ENCODE results near the gene ANKRD11.

GRCh38 chr16:89444728-89445127 is 45.6 kb downstream of the ANKRD11 start:
- TF ChIP-seq, protein P1, sequence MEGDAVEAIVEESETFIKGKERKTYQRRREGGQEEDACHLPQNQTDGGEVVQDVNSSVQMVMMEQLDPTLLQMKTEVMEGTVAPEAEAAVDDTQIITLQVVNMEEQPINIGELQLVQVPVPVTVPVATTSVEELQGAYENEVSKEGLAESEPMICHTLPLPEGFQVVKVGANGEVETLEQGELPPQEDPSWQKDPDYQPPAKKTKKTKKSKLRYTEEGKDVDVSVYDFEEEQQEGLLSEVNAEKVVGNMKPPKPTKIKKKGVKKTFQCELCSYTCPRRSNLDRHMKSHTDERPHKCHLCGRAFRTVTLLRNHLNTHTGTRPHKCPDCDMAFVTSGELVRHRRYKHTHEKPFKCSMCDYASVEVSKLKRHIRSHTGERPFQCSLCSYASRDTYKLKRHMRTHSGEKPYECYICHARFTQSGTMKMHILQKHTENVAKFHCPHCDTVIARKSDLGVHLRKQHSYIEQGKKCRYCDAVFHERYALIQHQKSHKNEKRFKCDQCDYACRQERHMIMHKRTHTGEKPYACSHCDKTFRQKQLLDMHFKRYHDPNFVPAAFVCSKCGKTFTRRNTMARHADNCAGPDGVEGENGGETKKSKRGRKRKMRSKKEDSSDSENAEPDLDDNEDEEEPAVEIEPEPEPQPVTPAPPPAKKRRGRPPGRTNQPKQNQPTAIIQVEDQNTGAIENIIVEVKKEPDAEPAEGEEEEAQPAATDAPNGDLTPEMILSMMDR (IDR thresholded peaks at IDR 0.05; ENCODE audit: low read length) = no peak
- no peak for TF ChIP-seq EZH2 (optimal IDR thresholded peaks at IDR 0.05; ENCODE audit: low read depth, low read length)

All from MM.1S (cell line).